GM21825 (cell line): ENCODE data around the gene FUT2.
"Not testable (repeated sequence)": the region's sequence is repeated elsewhere in the genome, so short reads cannot be mapped to it uniquely, and the experiment has no call there.

Experiments used
- ATAC-seq: cut with Tn5 transposase; IDR thresholded peaks from one replicate; pipeline ENCODE4 v1.9.1; 2021; ENCODE audit warnings: mild to moderate bottlenecking, moderate library complexity; ENCODE audit not compliant: unreplicated experiment

FUT2 gene

GRCh38 chr19:48695743-48696352, at the start of gene FUT2:
FUT2 (plus strand) TSS chr19:48695971; CDS start chr19:48702957, 6,986 bp downstream.
- ATAC-seq, result no peak

GRCh38 chr19:48646001-48646721, 49.6 kb upstream of the FUT2 start, which contains the start of gene CA11:
CA11 (minus strand) TSS chr19:48646187; CDS start chr19:48645632, 555 bp downstream.
- ATAC-seq, result peak; percentile 77

GRCh38 chr19:48646722-48647216, 49.0 kb upstream of the FUT2 start:
- ATAC-seq, result no peak

GRCh38 chr19:48648134-48648533, 47.6 kb upstream of the FUT2 start:
- ATAC-seq, result no peak

- ATAC-seq, result no peak
Measured at GRCh38 chr19:48650974-48651682, 44.6 kb upstream of the FUT2 start.

GRCh38 chr19:48651683-48652048, 44.1 kb upstream of the FUT2 start:
- no peak for ATAC-seq

- no peak for ATAC-seq
Measured at GRCh38 chr19:48654299-48655059, 41.3 kb upstream of the FUT2 start.

- ATAC-seq, result no peak
Measured at GRCh38 chr19:48656840-48657474, 38.8 kb upstream of the FUT2 start.

- not testable (repeated sequence) for ATAC-seq
Measured at GRCh38 chr19:48657828-48658227, 37.9 kb upstream of the FUT2 start.

- ATAC-seq, result no peak
Measured at GRCh38 chr19:48658483-48658882, 37.3 kb upstream of the FUT2 start.

- no peak for ATAC-seq
Measured at GRCh38 chr19:48659768-48660167, 36.0 kb upstream of the FUT2 start.

GRCh38 chr19:48660852-48661710, 34.7 kb upstream of the FUT2 start:
- ATAC-seq, result peak; percentile 79

GRCh38 chr19:48661711-48662090, 34.1 kb upstream of the FUT2 start:
- no peak for ATAC-seq

- no peak for ATAC-seq
Measured at GRCh38 chr19:48663667-48664066, 32.1 kb upstream of the FUT2 start.

GRCh38 chr19:48664476-48664875, 31.3 kb upstream of the FUT2 start:
- no peak for ATAC-seq

- no peak for ATAC-seq
Measured at GRCh38 chr19:48665786-48666185, 30.0 kb upstream of the FUT2 start.

GRCh38 chr19:48668332-48668731, 27.4 kb upstream of the FUT2 start:
- ATAC-seq, result no peak

GRCh38 chr19:48668761-48669160, 27.0 kb upstream of the FUT2 start:
- no peak for ATAC-seq

- no peak for ATAC-seq
Measured at GRCh38 chr19:48669903-48670668, 25.7 kb upstream of the FUT2 start.
